NK-92 (cell line): ENCODE data around the gene IRS2.
"Not testable (repeated sequence)": the region's sequence is repeated elsewhere in the genome, so short reads cannot be mapped to it uniquely, and the experiment has no call there.

ENCODE experiments used
- DNase-seq: peaks from one replicate; lab custom pipeline; 2025; ENCODE audit not compliant: unreplicated experiment; lab: John Stamatoyannopoulos, UW

Gene IRS2

DNA sequence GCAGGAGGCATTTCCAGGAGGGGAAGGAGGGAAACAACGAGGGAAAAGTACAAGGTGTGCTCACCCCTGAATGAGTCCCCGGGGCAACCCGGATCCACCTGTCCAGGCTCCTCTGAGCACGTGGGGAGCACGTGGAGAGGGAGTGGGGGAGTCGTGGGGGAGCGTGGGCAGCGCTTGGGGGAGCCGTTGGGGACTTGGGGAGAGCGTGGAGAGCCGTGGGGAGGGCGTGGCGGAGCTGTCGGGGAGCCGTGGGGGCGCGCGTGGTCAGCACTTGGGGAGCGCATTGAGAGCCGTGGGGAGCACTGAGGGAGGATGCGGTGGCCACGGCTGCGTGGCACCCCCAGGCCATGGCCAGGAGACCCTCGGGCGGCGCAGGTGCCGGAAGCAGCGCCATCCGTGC lies 52.8 kb downstream of the IRS2 start:
- DNase-seq, result no peak

- DNase-seq, result not testable (repeated sequence)
Observed at GRCh38 chr13:109732470-109733170, 53.8 kb downstream of the IRS2 start.

GRCh38 chr13:109730812-109731335 lies 55.5 kb downstream of the IRS2 start:
- no peak for DNase-seq

DNA sequence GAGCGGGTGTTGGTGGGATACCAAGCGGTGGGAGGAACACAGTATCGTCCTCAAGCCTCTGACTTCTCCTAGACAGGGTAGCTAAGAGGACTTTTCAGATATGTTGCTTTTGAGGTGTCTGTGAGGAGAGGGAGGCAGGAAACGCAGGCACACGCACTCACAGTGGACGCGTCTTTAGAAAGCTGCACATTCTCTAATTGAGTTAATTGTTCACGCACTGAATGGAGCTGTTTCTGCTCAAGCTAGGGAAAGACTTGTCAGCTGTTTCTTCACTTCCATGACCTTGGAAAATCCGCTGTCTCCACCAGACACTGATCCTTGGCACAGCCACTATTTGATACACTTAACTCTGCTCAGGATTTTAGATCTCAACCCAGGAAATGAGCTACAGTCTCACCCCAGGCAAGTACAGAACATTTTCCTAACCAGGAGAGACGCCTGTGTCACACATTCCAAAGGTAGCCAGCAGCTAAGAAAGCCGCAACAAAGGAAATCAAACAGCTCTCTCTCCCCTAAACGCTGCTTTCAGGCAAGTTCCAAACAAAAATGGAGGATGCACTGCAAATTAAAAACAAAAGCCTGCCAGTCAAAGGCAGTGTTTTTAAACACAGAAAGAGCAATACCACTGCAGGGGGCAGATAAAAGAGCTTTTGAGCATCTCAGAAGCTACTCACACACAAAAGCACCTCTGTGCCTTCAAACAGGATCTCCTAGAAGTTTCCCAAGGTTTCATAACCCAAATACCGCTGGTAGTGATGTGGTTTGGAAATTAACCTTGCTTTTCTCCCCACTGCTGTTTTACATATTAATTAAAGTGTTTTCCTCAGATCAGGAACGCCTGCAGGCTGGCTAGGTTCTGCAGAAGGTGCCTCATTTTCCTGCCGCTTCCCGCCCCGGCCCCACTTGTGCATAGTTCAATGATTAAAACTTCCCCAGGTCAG lies 57.3 kb downstream of the IRS2 start:
- no peak for DNase-seq

- no peak for DNase-seq
Observed at GRCh38 chr13:109728061-109728460, 58.3 kb downstream of the IRS2 start.

- DNase-seq, result no peak
Observed at GRCh38 chr13:109727251-109727650, 59.1 kb downstream of the IRS2 start.

- DNase-seq, result no peak
Observed at GRCh38 chr13:109725995-109726637, 60.3 kb downstream of the IRS2 start.

- DNase-seq, result no peak
Observed at GRCh38 chr13:109725297-109725696, 61.1 kb downstream of the IRS2 start.

DNA sequence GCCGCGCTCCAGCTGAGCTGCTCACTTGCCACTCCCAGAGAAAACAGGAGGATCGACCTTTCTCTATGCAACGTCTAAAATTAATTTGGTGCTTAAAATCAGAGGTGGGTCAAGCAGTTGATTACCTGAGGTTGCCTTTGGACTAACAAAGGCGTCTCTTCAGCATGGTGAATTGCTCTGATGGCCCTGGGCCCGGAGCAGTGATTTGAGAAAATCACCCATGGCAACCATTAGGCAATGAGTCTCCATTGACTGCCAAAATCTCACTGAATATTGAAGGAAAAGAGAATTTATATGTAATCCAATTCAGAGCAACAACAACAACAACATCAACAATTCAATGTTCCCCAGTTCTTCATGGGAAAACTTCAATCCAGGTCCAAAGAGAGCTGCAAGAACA lies 61.8 kb downstream of the IRS2 start:
- DNase-seq, result no peak

GRCh38 chr13:109723046-109723445 lies 63.3 kb downstream of the IRS2 start:
- DNase-seq, result no peak

DNA sequence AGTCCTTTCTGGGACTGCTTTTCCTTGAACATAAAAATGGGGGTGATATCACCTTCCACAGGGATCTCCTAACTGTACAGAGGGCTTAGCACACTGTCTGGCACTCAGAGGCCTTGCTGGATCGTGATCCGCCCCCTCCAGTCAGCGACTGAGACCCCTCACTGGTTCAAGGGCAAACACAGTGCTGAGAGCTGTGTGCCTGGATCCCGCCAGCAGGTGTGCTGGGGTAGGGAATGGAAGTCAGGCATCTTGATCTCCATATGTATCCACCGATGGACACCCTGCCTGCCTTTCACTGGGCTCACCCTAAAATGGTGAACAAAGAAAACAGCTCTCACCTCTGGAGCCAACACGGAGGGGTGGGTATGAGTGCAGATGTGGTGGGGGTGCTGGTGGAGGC lies 64.3 kb downstream of the IRS2 start:
- DNase-seq, result no peak

GRCh38 chr13:109720758-109721184 lies 65.6 kb downstream of the IRS2 start:
- DNase-seq, result no peak

GRCh38 chr13:109719962-109720646 lies 66.3 kb downstream of the IRS2 start:
- DNase-seq, result no peak

DNA sequence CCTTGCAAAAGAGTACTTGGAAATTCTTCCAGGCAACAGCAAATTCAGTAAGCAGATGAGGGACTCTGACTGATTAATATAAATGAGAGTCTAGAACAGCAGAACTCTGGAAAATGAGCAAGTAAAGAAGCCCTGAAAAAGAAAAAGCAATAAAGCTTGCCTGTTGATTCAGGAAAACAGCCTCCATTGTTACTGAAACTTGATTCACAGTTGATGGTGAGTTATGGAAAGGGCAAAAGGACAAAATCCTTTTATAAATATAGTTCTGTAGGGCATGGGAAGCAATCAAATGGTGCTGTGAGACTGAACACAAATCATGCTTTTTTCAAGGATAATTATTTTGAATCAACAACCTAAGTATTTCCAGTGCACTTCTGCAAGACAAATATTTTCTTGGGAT lies 67.7 kb downstream of the IRS2 start:
- no peak for DNase-seq

- DNase-seq, result no peak
Observed at GRCh38 chr13:109717686-109718085, 68.7 kb downstream of the IRS2 start.

DNA sequence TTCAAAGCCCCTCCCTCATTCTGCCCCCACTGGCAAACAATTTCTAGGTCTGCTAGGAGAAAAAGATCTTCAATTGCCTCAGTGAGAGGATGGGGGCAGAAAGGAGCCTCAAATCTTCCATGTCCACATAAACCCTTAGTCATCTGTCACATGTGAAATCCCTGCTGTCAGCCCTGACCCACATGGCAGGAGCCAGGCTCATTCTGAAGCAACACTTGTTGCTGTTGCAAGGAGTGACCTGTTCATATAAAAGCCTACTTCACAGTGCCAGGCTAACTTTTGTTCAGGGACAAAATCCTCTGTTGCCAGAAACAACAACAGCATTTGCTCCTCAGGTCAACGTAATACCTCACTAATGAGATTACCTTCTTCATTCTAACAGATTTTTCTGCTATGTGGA lies 70.5 kb downstream of the IRS2 start:
- DNase-seq, result no peak

DNA sequence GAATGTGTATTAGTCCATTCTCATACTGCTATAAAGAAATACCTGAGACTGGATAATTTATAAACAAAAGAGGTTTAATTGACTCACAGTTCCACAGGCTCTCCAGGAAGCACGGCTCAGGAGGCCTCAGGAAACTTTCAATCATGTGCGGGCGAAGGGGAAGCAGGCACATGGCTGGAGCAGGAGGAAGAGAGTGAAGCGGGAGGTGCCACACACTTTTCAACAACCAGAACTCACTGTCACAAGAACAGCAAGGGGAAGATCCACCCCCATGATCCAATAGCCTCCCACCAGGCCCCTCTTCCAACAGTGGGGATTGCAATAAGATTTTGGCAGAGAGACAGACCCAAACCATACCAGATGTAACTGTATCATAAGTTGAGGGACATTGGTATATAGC lies 72.7 kb downstream of the IRS2 start:
- DNase-seq, result no peak

- no peak for DNase-seq
Observed at GRCh38 chr13:109712124-109712722, 74.2 kb downstream of the IRS2 start.

DNA sequence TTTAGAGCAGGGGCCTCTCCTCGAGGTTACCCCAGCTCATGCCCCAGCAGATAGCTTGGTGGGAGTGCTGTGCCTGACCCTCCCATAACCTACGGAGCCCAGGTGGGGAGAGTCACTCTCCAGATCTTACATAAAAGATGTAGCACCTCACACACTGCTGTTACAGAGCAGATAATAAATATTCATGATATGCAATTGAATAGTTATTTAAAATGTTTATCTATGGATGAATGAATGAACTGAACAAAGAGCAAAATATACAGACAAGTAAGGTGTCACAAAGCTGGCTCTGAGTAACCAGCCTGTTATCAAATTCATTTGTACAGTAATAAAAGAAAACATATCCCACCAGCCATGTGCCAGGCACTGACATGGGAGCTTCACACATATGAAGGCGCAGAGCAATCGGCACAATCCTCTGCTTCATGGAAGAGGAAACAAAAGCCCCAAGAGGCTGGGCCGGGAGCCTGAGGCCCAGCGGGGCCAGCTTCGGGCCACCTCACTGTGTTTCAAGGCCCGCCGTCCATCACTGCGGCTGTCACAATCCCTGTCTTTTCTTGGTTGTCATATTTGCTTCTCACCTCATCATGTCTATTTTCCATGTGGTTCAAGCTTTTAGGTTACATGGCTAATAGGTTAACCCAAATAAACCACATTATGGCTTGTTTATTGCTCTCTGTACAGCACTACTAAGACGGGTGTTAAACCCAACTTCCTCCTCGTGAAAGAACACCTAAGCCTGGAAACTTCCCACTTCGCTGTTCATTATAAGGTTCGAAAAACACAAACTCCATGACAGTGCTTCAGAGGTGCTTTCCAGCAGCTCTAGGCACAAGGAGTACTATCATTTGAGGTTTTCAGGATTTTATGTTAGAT lies 78.4 kb downstream of the IRS2 start:
- no peak for DNase-seq
